Uterus (tissue), 2 donors: ENCODE results near the gene ZFP69B.

Experiments used
- POLR2A ChIP-seq, 2 donors: fragments of 450-650 bp; IDR thresholded peaks; one replicate each; pipeline ENCODE4 v1.6.1; 2016; ENCODE audit warnings: antibody characterized with exemption in 2 of 2, mild to moderate bottlenecking in 1 of 2, moderate library complexity in 1 of 2
- TF ChIP-seq, protein P1 (sequence below), 4 experiments: fragments of 200-600 bp in 2 of 4; fragments of 450-650 bp in 2 of 4; sonication (generic) in 2 of 4; IDR thresholded peaks; one replicate each; pipeline ENCODE4 v1.5.1; 2016 to 2019; ENCODE audit warnings: antibody characterized with exemption in 4 of 4, mild to moderate bottlenecking in 2 of 4, moderate library complexity in 1 of 4

DNA sequence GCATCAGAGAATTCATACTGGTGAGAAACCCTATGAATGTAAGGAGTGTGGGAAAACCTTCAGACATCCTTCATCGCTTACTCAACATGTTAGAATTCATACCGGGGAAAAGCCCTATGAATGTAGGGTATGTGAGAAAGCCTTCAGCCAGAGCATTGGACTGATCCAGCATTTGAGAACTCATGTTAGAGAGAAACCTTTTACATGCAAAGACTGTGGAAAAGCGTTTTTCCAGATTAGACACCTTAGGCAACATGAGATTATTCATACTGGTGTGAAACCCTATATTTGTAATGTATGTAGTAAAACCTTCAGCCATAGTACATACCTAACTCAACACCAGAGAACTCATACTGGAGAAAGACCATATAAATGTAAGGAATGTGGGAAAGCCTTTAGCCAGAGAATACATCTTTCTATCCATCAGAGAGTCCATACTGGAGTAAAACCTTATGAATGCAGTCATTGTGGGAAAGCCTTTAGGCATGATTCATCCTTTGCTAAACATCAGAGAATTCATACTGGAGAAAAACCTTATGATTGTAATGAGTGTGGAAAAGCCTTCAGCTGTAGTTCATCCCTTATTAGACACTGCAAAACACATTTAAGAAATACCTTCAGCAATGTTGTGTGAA, 12.8 kb downstream of the ZFP69B start:
- TF ChIP-seq, protein P1, sequence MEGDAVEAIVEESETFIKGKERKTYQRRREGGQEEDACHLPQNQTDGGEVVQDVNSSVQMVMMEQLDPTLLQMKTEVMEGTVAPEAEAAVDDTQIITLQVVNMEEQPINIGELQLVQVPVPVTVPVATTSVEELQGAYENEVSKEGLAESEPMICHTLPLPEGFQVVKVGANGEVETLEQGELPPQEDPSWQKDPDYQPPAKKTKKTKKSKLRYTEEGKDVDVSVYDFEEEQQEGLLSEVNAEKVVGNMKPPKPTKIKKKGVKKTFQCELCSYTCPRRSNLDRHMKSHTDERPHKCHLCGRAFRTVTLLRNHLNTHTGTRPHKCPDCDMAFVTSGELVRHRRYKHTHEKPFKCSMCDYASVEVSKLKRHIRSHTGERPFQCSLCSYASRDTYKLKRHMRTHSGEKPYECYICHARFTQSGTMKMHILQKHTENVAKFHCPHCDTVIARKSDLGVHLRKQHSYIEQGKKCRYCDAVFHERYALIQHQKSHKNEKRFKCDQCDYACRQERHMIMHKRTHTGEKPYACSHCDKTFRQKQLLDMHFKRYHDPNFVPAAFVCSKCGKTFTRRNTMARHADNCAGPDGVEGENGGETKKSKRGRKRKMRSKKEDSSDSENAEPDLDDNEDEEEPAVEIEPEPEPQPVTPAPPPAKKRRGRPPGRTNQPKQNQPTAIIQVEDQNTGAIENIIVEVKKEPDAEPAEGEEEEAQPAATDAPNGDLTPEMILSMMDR (IDR thresholded peaks at IDR 0.05) = no peak
- TF ChIP-seq POLR2A (IDR thresholded peaks at IDR 0.05) = no peak
